K562 (cell line): ENCODE data around the gene ENTPD3. TPM values are rescaled to one million over a fixed set of nuclear protein-coding genes. Genes with fewer than 3 reads are reported as not detected.

Experiments used
- AFF1 ChIP-seq, 2 experiments: fragments of 450-650 bp; IDR thresholded peaks; 2 replicates each; pipeline ENCODE4 v1.6.1; 2018; ENCODE audit warnings: mild to moderate bottlenecking in 2 of 2, low read depth in 1 of 2; ENCODE audit not compliant: partially characterized antibody in 2 of 2
- ARID3B ChIP-seq: fragments of 250-450 bp; sonication (Bioruptor Pico); IDR thresholded peaks from 2 replicates; pipeline ENCODE4 v1.4.0; 2020; ENCODE audit warnings: borderline replicate concordance
- CBX2 ChIP-seq: fragments of 200-600 bp; sonication (generic); IDR thresholded peaks from one replicate; pipeline ENCODE4 v1.6.1; 2012; ENCODE audit warnings: mild to moderate bottlenecking, low read length, inconsistent platforms; ENCODE audit not compliant: insufficient read depth, poor library complexity, severe bottlenecking
- CC2D1A ChIP-seq: fragments of 450-650 bp; IDR thresholded peaks from 2 replicates; pipeline ENCODE4 v1.6.1; 2017; ENCODE audit warnings: mild to moderate bottlenecking
- COPS2 ChIP-seq: fragments of 450-650 bp; conservative IDR thresholded peaks from 2 replicates; pipeline ENCODE4 v1.6.1; 2016; ENCODE audit warnings: mild to moderate bottlenecking, moderate library complexity
- CSDE1 ChIP-seq, 2 experiments: fragments of 450-650 bp; IDR thresholded peaks; 2 replicates each; pipeline ENCODE4 v1.6.1; 2016; ENCODE audit warnings: mild to moderate bottlenecking in 1 of 2
- DACH1 ChIP-seq: fragments of 450-650 bp; IDR thresholded peaks from 2 replicates; pipeline ENCODE4 v1.6.1; 2018; ENCODE audit not compliant: partially characterized antibody
- HMBOX1 ChIP-seq: sonication (generic); IDR thresholded peaks from 2 replicates; pipeline ENCODE4 v1.6.1; 2016
- MTF1 ChIP-seq: fragments of 250-450 bp; sonication (Bioruptor Pico); IDR thresholded peaks from 2 replicates; pipeline ENCODE4 v1.9.0; 2021; ENCODE audit warnings: moderate library complexity, mild to moderate bottlenecking, inconsistent platforms, borderline replicate concordance
- NFIX ChIP-seq: fragments of 250-450 bp; sonication (Bioruptor Pico); IDR thresholded peaks from 2 replicates; pipeline ENCODE4 v1.4.0; 2020; ENCODE audit warnings: low read depth, mild to moderate bottlenecking, moderate library complexity
- POLR2H ChIP-seq: IDR thresholded peaks from 2 replicates; pipeline ENCODE4 v1.6.1; 2016; ENCODE audit warnings: missing genetic modification characterization, low read depth, mild to moderate bottlenecking, control low read depth, missing compliant biosample characterization, moderate library complexity
- PTTG1 ChIP-seq: fragments of 450-650 bp; IDR thresholded peaks from 2 replicates; pipeline ENCODE4 v1.6.1; 2016; ENCODE audit warnings: low read depth, mild to moderate bottlenecking, missing genetic modification characterization, missing compliant biosample characterization
- RCOR1 ChIP-seq, 2 experiments: IDR thresholded peaks; 2 replicates each; pipeline ENCODE4 v1.6.1; 2012; ENCODE audit warnings: low read depth in 2 of 2, low read length in 2 of 2, borderline replicate concordance in 1 of 2, improper control_type of control experiment in 1 of 2
- TAF9B ChIP-seq: fragments of 450-650 bp; IDR thresholded peaks from 2 replicates; pipeline ENCODE4 v1.6.1; 2018; ENCODE audit warnings: mild to moderate bottlenecking; ENCODE audit not compliant: partially characterized antibody
- TAL1 ChIP-seq: fragments of 450-650 bp; IDR thresholded peaks from 2 replicates; pipeline ENCODE4 v1.6.1; 2016; ENCODE audit warnings: mild to moderate bottlenecking
- XRCC4 ChIP-seq: IDR thresholded peaks from one replicate; pipeline ENCODE4 v1.6.1; 2011; ENCODE audit not compliant: insufficient read depth, insufficient read length; ENCODE audit errors: extremely low read depth
- ZFPM2 ChIP-seq: fragments of 250-450 bp; sonication (Bioruptor Pico); IDR thresholded peaks from 2 replicates; pipeline ENCODE4 v1.5.1; 2022; ENCODE audit warnings: mild to moderate bottlenecking
- ZNF384 ChIP-seq: IDR thresholded peaks from 2 replicates; pipeline ENCODE4 v1.6.1; 2012; ENCODE audit warnings: low read depth, low read length, improper control_type of control experiment
- ZNF41 ChIP-seq: fragments of 250-450 bp; sonication (Bioruptor Pico); conservative IDR thresholded peaks from 2 replicates; pipeline ENCODE4 v1.4.0; 2020; ENCODE audit warnings: mild to moderate bottlenecking
- ZNF431 ChIP-seq: sonication (generic); formaldehyde crosslinking; IDR thresholded peaks from 2 replicates; pipeline ENCODE4 v1.8.0; 2022; ENCODE audit warnings: mild to moderate bottlenecking, missing genetic modification reagents
- ZNF444 ChIP-seq: fragments of 250-450 bp; sonication (Bioruptor Pico); IDR thresholded peaks from 2 replicates; pipeline ENCODE4 v1.4.0; 2020; ENCODE audit warnings: mild to moderate bottlenecking, moderate library complexity
- polyA plus RNA-seq, 8 experiments: library from polyadenylated mRNA; depleted of rRNA in 4 of 8; stranded (reverse) in 5 of 8; unstranded in 3 of 8; fragments of >200 nt; fragmentation: Nextera tagmentation in 2 of 8; fragmentation: Illumina TruSeq in 1 of 8; extraction: Ambion mirVana in 2 of 8; extraction: Trizol in 1 of 8; gene quantifications; 2 replicates each; pipeline versions ENCODE4 v1.2.1 to v1.2.3, GENCODE V29; 2011 to 2014; ENCODE audit warnings: inconsistent platforms in 1 of 8, missing spikeins in 1 of 8
- total RNA-seq, 7 experiments: library from RNA; depleted of rRNA in 6 of 7; stranded (reverse); fragments of >200 nt in 6 of 7; fragmentation: Illumina TruSeq in 2 of 7; extraction: Trizol in 2 of 7; gene quantifications; 2 replicates each; pipeline versions ENCODE4 v1.2.1 to v1.2.3, GENCODE V29; 2011 to 2021; ENCODE audit warnings: low replicate concordance in 1 of 7

The ENTPD3 gene
- total and polyA plus RNA-seq, 9 of the 15 experiments (the other 6 are each of a cell fraction or from before 2014, with no cell fraction given) = 0.23 to 2.1 (median 0.58) TPM

- TF ChIP-seq ARID3B (CRISPR knock-in tag) (peak; percentile 84; the same call in 1 of the 2 replicates), DACH1 (peak; percentile 48), COPS2 (no peak), HMBOX1 (no peak), ZNF444 (CRISPR knock-in tag) (no peak), POLR2H (tag) (peak; percentile 85), PTTG1 (tag) (no peak), ZNF431 (CRISPR knock-in tag) (peak; percentile 2; the same call in 1 of the 2 replicates), TAL1 (no peak), TAF9B (peak; percentile 87), ZNF41 (CRISPR knock-in tag) (no peak), ZFPM2 (CRISPR knock-in tag) (0 out of 2 replicates have a peak, but pooled peaks have one; percentile 77), CBX2 (no peak), ZNF384 (no peak), RCOR1 (IDR thresholded peaks at IDR 0.05; ENCODE audit: borderline replicate concordance in 1 of 2, low read depth in 2 of 2, low read length in 2 of 2) (peak in 1 of 2 experiments; percentile 71; a peak in 2 of 4 replicates), CC2D1A (peak; percentile 75), XRCC4 (no peak), AFF1 (IDR thresholded peaks at IDR 0.05; ENCODE audit: low read depth in 1 of 2, partially characterized antibody in 2 of 2) (peak; percentile 14 to 27), NFIX (CRISPR knock-in tag) (no peak), MTF1 (CRISPR knock-in tag) (no peak), CSDE1 (IDR thresholded peaks at IDR 0.05) (no peak)
These were observed 66.1 kb downstream of the ENTPD3 start (continued) for GRCh38 chr3:40452876-40453730.
